ENCODE data around the gene NAA30.

DNA sequence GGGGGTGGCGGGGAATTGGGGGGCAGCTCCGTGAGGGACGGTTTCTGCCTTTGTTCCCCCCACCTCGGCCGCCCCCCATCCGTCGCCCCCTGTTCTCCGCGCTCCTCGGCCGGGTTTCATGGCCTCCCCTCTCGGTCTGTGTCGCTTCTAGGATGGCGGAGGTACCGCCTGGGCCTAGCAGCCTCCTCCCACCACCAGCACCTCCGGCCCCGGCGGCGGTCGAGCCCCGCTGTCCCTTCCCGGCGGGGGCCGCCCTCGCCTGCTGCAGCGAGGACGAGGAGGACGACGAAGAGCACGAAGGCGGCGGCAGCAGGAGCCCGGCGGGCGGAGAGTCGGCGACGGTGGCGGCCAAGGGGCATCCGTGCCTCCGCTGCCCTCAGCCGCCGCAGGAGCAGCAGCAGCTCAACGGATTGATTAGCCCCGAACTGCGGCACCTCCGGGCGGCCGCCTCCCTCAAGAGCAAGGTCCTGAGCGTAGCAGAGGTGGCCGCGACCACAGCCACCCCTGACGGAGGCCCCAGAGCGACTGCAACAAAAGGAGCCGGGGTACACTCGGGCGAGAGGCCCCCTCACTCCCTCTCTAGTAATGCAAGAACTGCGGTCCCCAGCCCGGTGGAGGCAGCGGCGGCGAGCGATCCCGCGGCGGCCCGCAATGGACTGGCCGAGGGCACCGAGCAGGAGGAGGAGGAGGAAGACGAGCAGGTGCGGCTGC lies 575 bp downstream of the NAA30 start:
- TF ChIP-seq, protein P1, sequence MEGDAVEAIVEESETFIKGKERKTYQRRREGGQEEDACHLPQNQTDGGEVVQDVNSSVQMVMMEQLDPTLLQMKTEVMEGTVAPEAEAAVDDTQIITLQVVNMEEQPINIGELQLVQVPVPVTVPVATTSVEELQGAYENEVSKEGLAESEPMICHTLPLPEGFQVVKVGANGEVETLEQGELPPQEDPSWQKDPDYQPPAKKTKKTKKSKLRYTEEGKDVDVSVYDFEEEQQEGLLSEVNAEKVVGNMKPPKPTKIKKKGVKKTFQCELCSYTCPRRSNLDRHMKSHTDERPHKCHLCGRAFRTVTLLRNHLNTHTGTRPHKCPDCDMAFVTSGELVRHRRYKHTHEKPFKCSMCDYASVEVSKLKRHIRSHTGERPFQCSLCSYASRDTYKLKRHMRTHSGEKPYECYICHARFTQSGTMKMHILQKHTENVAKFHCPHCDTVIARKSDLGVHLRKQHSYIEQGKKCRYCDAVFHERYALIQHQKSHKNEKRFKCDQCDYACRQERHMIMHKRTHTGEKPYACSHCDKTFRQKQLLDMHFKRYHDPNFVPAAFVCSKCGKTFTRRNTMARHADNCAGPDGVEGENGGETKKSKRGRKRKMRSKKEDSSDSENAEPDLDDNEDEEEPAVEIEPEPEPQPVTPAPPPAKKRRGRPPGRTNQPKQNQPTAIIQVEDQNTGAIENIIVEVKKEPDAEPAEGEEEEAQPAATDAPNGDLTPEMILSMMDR (IDR thresholded peaks at IDR 0.05): peak in 1 of 7 experiments; percentile 4
- no peak for TF ChIP-seq POLR2A (IDR thresholded peaks at IDR 0.05)

Measured in body of pancreas (tissue), 4 donors.